CD4-positive, alpha-beta T cell treated with Interleukin-4 for 4 hours (primary cell): ENCODE data around the gene GLIS1.

ENCODE experiments used
- DNase-seq: peaks from one replicate; pipeline ENCODE4 v3.0.0-alpha.2; 2020

The GLIS1 gene

DNA sequence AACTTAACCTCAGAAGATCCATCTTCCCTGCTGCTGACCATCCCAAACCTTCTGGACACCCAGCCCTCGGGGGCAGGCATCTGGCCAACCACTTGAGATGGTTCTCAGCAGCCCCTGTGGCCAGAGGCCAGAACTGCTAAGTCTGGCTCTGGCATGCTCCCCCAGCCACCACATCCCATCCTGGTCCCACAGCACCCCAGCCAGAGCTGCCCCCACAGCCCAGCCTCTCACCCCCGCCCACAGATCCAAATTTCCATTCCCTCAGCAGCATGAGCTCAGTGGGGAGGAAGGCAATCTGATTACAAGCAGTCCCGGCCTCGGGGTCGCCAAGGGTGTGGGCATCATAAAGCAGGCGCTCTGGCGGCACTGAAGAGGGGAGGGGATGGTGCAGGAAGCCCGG, 45.6 kb downstream of the GLIS1 start:
- DNase-seq: no peak

DNA sequence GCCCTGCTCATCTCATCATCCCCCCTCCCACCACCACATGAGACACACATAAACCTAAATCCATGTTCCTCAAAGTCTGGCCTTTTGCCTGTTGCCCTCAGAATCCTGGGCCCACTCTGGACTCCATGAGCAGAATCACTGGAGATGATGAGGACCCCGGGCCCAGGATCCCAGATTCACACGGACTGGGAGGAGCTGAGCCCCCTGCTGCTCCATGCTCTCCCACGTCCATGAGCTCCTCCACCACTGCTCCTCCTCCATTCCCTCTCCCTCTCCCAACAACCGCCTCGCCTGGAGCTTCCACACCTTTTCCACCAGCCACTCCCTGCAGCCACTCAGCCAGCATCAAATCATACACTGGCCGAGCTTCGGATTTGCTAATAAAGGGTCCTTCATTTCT, 47.6 kb downstream of the GLIS1 start:
- no peak for DNase-seq

DNA sequence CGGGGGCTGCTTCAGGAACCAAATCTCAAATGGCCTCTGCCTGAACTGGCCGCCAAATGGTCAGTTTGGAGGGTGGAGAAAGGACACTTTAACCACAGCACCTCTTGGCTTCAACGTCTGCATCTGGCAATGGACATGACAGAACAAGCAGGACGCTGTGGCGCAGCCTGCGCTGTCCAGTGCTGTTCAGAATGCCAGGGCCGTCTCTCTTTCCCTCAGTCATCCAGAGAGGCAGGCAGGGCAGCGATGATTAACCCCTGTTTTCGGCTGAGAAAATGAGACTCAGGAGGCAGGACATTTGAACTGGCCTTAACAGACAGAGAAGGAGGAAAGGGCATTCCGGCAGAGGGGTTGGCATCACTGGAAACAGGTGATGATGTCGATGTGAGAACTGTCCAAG, 48.6 kb downstream of the GLIS1 start:
- DNase-seq: no peak

DNA sequence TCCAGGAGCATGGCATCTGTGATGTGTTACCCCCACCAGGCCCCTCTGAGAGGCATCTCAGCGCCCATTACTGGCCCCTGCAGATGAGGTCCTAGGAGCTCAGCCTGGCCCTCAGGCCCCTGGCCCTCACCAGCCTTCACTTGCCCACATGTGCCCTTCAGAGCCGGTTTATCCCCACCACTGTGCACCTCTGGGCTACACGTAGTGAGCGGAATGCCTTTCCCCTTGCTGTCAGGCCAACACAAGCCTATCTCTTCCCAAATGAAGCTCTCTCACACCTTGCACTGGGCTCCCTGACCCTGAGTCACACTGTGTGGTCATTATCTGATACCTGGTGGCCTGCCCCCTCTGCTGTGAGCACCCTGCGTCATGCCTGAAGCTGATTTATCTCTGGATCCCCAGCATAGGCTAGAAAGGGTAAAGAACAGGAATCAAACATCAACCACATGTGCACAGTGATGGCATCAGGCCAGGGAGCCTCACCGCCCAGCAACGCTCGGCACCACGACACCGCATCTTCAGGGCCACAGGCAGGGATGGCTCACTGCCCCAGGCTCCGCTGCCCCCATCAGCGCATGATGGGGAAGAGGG, 49.1 kb downstream of the GLIS1 start:
- DNase-seq: no peak

DNA sequence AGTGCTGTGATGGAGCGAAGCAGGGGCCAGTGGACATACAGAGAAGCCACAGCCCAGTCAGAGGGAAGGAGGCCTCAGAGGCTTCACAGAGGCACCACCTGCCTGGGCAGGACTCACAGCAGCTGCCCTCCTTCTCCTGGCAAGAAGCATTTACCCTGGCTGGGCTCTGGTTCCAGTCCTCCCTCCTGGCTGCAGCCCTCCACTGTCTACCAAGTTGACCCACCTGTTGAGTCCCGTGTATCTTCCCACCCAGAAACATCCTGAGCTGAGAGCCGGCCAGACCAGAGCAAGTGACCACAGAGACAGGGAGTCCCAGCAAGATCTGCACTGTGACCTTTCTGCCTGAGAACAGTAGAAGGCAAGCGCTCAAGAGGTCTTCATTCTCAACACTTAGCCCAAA, 49.7 kb downstream of the GLIS1 start:
- no peak for DNase-seq

DNA sequence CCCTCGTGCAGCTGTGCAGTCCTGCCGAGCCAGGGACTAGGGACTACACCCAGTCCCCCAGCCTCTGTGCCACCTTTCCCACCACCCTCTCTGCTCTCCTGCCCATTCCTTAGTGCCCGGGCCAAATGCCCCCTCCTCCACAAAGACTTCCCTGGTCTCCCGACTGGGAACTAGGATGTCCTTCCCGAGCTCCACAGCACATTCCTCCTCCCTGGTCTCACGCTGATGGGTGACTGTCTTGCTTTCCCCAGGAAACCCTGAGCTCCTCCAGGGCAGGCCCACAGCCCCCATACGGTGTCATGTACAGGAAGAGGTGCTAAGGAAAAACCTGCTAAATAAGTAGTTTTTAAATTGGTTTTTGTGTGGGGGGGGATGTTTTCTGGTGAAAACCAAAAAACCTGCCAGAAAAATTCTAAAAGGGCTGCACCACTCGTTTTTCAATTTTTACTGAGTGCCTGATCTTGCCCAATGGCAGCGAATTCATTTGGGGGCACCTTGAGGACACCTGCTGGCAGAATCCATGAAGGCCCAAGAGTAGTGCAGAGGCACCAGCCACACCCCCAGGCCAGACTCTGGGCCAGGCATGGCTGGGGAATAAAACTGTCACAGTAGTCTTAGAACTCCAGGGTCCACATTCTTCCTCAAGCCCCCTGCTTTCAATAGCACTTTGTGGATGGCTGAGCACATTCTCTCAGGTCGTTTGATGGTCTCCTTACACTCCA, 50.4 kb downstream of the GLIS1 start:
- DNase-seq: no peak

DNA sequence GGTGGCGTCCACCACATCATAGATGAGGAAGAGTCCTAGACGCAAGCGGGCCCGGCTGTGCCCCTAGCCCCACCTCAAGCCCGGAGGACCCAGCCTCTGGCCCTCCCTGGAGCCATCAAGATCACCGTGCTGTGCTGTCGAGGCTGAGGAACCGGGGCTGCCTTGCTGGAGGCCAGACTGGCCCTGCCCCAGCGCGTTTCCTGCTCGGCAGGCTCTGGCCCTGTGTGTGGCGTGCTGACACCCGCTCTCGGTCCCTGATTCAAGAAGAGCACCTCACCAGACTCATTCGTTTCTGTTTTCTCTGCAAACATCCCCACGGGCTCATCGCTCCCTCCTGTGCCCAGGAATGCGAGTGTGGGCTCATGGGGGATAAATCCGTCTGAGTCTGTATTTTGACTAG, 51.1 kb downstream of the GLIS1 start:
- no peak for DNase-seq

DNA sequence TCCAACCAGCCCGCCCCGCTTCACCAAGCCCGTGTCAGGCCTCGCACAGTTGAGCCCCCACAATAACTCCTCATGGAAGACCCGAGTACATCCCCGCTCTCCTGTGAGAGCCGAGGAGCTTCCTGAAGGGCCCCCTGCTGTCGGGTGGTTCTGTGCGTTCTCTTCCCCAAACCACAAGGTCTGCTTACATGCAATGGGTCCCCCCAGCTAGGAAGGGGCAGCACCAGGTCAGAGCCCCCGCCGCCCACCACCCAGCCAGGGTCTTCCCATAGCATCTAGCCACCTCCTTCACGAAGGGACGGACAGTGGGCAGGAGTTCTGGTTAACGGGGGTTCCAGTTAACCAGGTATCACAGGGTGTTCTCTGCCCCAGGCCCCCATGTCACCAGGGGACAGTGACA, 51.5 kb downstream of the GLIS1 start:
- DNase-seq: no peak

DNA sequence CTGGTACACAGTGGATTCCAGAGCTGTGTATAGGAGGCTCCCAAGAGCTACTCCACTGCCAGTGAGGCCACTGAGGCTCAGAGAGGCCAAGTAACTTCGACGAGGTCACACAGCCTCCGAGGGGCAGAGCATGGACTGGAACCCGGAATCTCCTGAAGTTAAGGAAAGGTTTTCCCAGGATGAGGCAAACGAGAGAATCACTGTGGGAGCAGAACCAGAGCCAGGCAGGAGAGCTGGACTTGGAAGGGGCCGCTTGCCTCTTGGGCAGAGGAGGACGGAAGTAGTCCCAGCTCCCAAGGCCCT, 52.0 kb downstream of the GLIS1 start:
- DNase-seq: no peak

DNA sequence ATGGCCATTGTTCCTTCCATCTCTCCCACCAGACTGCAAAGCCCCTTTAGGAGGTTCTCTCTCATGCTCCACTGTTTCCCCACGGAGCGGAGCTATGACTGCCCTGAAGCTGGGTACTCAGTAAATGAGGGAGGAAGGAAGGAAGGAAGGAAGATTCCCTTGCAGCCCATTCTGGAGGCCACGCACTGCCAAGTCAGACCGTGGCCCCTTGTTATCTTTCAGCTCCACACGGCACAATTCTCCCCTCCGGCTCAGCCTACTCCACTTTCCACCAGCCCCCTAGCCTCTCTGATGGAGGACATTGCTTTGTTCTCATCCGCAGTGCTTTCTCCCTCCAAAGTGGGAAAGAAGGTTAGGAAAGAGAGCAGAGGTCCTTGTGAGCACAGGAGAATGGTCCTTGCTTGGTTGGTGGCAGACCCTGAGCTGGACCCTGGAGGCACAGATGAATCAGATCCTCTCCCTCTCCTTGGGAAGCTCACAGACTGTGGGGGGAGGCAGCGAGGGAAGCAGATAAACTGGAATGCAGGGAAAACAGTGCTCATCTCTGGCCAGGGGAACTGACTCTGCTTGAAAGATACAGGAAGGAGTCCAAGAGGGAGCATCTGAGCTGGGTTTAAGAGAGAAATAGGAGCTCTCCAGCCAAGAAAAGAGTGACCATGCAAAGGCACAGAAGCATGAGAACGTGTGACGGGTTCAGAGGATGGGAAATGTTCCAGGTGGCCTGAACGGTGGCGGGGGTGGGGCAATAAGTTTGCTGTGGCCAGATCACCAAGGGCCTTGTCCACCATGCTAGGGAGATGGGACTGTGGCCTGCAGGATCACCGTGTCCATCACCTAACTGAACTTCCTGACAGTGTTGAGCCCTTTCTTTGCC, 52.6 kb downstream of the GLIS1 start:
- DNase-seq: no peak

DNA sequence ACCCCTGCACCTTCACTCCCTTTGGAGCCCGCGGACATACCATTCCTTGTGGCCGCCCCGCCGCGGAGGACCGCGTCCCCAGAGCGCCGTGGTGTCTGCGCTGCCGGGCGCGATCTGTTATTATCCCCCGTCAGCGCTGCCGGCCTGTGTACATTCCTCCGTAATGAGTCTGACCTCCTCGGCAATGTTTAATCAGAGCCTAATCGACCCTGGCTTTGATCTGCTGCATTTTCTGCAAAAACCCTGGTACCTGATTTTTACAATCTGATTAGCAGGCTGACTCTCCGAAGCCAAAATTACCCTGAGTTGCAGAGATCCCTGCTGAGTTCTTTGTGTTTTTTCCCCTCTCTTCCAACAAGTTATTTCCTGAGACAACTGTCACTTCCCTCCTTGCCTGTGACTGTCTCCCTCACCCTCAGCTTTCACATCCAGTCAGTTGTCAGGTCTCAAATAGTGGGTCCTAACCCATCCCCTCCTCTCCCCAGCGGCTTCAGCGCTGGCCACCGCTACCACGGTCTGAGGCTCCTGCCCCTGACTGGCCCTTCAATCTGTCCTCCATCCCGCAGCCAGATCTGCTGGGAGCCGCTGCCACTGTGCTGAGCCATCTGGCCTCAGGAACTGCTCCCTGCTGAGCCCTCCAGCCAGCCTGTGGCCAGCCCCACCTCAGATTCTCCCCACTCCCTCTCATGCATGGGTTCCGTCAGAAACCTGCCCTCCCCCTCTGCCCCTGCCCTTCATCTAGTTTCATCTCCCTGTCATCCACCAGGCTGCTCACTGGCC, 53.5 kb downstream of the GLIS1 start:
- no peak for DNase-seq

DNA sequence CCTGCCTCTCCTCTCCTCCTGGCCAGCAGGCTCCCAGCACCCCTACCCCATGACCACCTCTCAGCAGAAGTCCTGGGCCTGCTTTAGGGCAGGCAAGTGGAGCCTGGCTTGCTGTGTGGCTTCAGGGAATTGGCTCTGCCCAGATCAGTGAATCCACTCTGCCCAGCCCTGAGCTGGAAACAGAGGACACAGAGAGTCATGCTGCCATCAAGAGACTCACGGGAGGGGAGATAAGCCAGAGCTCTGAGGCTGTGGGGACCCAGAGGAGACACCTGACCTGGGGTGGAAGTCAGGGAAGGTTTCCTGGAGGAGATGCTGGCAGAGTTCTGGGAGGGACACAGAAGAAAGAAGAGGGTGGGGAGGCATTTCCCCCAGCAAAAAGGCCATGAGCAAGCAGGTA, 54.2 kb downstream of the GLIS1 start:
- no peak for DNase-seq

DNA sequence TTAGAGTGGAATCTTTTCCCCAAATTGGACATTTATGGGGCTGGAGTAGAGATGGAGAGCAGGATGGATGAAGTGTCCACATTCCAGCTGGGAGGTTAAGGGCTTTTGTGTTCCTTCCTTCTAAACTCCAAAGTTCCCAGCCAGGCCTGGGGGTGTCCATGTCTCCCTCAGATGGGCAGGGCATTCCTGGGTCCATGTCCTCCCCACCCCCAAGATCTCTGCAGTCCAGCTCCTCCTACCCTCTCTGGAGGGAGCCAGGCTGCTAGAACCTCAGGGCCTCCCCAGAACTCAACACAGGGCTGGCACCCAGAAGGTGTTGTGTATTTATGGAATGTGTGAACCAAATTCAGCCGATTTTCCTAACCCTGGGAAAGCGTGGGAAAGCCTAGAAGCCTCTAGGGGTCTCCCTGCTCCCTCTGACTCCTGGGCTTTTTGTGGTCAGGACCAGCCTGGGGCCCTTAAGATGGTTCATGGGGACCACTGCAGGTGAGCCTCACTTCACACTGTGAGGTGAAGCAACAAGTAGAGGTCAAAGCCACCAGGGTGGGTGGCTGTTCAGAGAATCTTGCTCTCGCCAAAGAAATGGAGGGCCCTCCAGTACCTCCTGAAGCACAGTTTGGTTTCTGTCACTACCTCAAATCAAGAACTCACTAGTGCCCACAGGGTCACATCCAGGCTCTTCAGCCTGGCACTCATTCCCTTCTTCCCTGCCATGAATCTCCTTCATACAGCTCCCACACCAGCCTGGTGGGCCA, 54.8 kb downstream of the GLIS1 start:
- no peak for DNase-seq

DNA sequence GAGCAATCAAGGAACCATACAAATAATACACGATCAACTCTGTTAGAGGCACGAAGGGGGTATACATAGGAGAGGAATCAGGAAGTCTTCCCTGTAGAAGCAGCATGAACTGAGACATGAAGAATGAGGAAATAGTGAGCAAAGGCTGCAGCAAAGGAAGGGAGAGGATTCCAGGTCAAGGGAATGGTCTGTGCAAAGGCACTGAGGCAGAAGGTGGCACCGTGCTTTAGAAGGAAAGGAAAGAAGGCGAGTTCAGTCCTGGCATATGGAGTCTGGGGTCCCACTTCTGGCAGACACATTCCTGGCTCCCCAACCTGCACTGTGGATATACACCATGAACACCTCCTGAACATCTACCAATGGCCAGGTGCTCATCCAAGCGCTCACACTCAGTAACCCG, 56.1 kb downstream of the GLIS1 start:
- DNase-seq: no peak

DNA sequence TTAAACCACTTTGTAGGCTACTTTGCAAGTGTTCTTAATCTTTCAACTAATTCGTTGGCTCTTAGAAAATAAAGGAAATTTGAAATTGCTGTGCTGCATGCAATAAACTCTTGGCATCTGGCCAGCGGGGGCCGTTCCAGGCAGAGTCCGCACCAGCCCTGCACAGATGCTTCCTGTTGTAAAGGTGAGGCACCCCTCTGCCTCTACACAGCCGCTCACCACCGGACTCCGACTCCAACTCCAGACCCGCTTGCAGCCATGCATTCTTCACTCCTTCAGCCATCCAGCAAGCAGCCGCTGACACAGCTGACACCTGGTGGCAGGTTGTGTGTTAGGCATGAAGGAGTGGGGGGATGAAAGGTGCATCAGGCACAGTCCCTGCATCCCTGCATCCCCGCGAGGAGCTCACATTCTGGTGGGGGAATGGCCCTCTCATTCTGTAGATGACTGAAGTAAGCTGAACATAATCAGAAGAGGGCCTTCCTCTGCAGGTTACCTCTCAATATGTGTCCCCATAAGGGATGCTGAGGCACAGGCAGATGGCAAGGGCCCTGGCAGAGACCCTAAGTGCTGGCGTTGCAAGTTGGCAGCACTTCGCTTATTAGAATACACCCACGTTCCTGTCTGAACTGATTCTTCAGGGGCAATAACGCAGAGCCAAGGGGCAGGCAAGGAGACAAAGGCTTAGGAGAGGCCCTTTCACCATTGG, 56.8 kb downstream of the GLIS1 start:
- peak; percentile 30 for DNase-seq

DNA sequence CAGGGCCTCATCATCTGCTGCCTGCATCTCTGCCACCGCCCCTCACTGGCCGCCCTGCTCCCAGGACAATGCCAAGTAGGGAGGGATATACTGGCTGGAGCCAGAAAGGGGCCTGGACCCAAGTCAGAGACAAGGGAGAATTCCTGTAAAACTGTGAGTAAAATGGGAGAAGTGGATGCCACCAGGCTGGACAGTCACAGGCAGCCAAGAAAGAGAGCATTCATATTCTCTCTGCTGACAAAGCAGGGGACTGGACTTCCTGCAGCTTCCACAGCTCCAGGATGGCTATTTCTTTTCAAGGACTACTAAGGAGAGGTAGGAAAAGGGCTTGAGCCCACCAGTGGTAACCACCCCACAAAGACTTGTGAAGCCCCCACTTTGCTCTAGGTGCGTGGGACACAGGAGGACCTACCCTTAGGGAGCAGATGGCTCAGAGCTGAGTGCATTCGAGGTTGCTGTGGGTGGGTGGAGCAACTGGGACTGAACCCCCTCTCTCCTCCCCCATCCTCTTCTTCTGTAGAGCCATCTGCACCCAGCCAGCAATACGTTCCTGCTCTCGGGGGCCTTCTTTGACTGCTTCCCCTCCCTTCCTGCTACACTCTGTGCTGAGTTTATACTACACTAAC, 57.5 kb downstream of the GLIS1 start:
- no peak for DNase-seq

DNA sequence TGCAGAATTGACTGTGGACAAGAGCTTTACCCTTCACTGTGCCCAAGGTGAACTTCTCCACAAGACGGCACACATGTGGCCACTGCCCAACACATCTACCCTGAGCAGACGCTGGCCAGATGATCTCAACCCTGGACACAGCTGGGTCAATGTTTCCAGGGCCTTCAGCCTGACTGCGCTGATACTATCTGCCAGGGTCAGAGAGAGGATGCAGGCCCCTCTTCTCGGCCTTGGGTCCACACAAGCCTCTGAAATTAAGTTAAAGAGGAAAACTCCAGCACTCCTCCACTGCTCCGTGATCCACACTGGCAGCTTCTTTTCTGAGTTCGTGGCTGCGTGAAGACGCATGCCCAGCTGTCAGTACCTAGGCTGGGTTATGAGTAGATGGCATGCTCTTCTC, 58.1 kb downstream of the GLIS1 start:
- no peak for DNase-seq

DNA sequence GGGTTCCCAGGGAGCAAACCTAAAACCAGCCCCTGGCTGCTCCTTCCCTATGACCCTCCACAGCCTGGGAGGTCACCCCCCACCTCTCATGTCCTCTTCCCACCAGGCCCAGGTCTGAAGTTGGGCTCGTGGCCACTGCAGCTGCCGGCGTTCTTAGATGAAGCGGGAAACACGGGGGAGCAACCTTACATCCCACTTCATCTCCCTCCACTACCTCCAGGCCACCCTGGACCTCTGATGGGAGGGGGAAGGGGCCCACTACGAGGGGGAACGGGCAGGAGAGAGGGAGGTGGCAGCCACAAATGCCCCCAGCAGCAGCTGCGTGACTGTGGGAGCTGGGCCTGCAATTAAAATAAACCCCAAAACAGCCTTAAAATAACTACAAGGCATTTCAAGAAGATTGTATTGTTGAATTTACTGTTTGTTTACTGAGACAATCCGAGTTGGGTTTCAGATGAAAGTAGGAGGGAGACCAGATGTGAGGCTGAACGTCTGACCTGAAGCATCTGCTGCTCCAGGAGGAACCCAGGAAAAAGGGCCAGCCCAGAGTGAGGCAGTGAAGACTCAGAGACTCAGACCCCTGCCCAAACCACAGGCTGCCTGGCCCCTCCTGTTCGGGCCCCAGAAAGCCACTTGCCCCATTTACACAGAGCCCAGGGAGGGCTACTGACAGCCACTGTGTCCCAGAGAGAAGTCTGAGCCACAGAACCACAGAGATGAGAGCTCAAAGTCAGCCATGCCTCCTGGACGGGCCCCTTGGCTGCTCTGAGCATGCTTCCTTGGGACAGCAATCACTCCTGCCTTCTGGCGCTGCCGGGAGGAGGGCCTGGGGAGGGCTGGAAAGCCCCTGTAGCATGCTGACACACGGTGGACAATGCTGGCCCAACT, 59.8 kb downstream of the GLIS1 start:
- DNase-seq: no peak

DNA sequence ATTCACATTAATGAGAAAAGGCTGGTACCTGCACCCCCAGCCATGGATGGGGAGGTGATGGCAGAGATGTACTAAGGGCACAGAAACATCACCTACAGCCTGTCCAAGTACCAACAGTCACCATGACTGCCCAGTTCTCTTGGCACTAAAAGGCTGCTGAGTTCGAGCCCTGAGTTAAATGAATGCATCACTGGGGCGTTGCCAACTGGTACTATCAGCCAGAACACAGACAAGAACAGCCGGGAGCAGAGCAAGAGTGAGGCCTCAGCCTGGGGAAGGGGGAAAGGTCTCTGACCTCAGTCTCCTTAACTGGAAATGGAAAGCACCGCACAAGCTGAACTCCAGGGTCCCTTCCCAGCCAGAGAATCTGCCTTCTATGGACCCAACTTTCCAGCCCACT, 60.5 kb downstream of the GLIS1 start:
- no peak for DNase-seq

DNA sequence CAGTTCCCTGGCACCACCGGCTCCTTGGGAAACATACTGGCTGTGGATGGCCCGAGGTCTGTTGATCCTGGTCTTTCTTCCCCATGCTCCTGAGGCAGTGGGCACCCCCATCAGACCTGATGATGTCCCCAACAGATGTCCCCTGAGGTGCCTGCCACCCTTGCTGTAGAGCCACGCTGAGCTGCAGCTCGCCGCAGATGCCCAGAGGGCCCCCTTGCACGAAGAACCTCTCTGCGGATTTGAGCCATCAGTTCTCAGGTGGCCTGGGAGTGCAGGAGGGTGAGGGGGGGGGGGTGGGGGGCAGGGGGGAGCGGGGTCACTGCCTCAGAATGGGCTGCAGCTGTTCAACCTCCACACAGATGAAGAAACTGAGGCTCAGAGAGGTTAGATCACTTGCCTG, 60.9 kb downstream of the GLIS1 start:
- no peak for DNase-seq

DNA sequence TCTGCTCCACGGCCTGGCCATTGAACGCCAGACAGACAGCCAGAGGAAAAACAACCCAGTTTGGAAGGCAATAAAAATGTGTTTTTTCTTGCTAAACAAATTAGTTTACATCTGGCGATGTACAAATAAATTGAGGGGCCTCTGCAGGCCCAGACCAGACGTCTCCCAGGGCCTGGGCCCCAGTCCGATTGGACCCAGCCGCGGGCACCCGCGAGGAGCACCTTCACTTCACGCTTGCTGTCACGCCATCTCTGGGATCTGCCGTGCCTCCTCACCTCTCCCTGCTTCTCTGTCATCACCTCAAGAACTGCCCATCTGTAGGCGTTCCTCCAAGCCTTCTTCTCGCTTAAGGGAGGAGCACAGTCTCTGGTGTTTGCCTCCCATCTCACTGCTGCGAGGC, 61.5 kb downstream of the GLIS1 start:
- DNase-seq: no peak
